Measurements from ENCODE around the gene ZNF831. TPM values are rescaled to one million over a fixed set of nuclear protein-coding genes. Genes with fewer than 3 reads are reported as not detected.

ZNF831 gene
- total RNA-seq, 1 experiment from 2014 or later = not detected

GRCh38 chr20:59273739-59274357 is 110.2 kb downstream of the ZNF831 start:
- no peak overlapping the region for H3K4me3 ChIP-seq
- no peak for DNase-seq
- H3K27me3 ChIP-seq = peaks cover 12% of the 10 kb centered on the region
- no peaks in the 10 kb centered on the region for H3K9me3 ChIP-seq
- H3K36me3 ChIP-seq = no peaks in the 10 kb centered on the region

- Histone ChIP-seq H3K4me3 (no peak overlapping the region), H3K9me3 (no peaks in the 10 kb centered on the region), H3K36me3 (no peaks in the 10 kb centered on the region), H3K27me3 (peaks cover 12% of the 10 kb centered on the region; the same call in 1 of the 2 replicates)
- DNase-seq = no peak
Measured at GRCh38 chr20:59276938-59277337, 113.3 kb downstream of the ZNF831 start.

GRCh38 chr20:59284470-59284869 is 120.8 kb downstream of the ZNF831 start:
- no peaks in the 10 kb centered on the region for H3K9me3 ChIP-seq
- no peak for DNase-seq
- H3K27me3 ChIP-seq = 0 out of 2 replicates have a peak, but pooled peaks cover 2% of the 10 kb centered on the region
- H3K36me3 ChIP-seq = no peaks in the 10 kb centered on the region
- H3K4me3 ChIP-seq = no peak overlapping the region

- peaks cover 4% of the 10 kb centered on the region; the same call in 1 of the 2 replicates for H3K27me3 ChIP-seq
Measured at GRCh38 chr20:59289994-59290393, 126.4 kb downstream of the ZNF831 start.

GRCh38 chr20:59291740-59292383 is 128.2 kb downstream of the ZNF831 start:
- no peak for DNase-seq
- Histone ChIP-seq H3K4me3 (no peak overlapping the region), H3K27me3 (peaks cover 13% of the 10 kb centered on the region), H3K36me3 (no peaks in the 10 kb centered on the region), H3K9me3 (no peaks in the 10 kb centered on the region)

More at GRCh38 chr20:59289994-59290393, 126.4 kb downstream of the ZNF831 start:
- H3K9me3 ChIP-seq = no peaks in the 10 kb centered on the region
- no peak for DNase-seq
- no peak overlapping the region for H3K4me3 ChIP-seq
- no peaks in the 10 kb centered on the region for H3K36me3 ChIP-seq

- no peak overlapping the region for H3K4me3 ChIP-seq
- no peaks in the 10 kb centered on the region for H3K9me3 ChIP-seq
- DNase-seq = peak; percentile 15
- H3K36me3 ChIP-seq = no peaks in the 10 kb centered on the region
- H3K27me3 ChIP-seq = peaks cover 28% of the 10 kb centered on the region
Measured at GRCh38 chr20:59295531-59295930, 131.9 kb downstream of the ZNF831 start.

GRCh38 chr20:59297686-59298085 is 134.1 kb downstream of the ZNF831 start:
- H3K9me3 ChIP-seq = no peaks in the 10 kb centered on the region
- H3K27me3 ChIP-seq = peaks cover 38% of the 10 kb centered on the region
- H3K36me3 ChIP-seq = no peaks in the 10 kb centered on the region
- no peak for DNase-seq
- no peak overlapping the region for H3K4me3 ChIP-seq

GRCh38 chr20:59299945-59300332 is 136.3 kb downstream of the ZNF831 start:
- Histone ChIP-seq H3K4me3 (no peak overlapping the region), H3K27me3 (peaks cover 40% of the 10 kb centered on the region), H3K9me3 (no peaks in the 10 kb centered on the region), H3K36me3 (no peaks in the 10 kb centered on the region)
- no peak for DNase-seq

- Histone ChIP-seq H3K36me3 (no peaks in the 10 kb centered on the region), H3K9me3 (no peaks in the 10 kb centered on the region), H3K4me3 (no peak within 1 kb of the TSS), H3K27me3 (peaks cover 40% of the 10 kb centered on the region)
- DNase-seq = no peak
Measured at GRCh38 chr20:59300333-59301081, 136.9 kb downstream of the ZNF831 start, which contains the start of gene EDN3. Gene EDN3 (plus strand): TSS chr20:59300611. CDS start chr20:59300813, 202 bp downstream.

- Histone ChIP-seq H3K4me3 (no peak overlapping the region), H3K27me3 (peaks cover 34% of the 10 kb centered on the region), H3K36me3 (no peaks in the 10 kb centered on the region), H3K9me3 (no peaks in the 10 kb centered on the region)
- no peak for DNase-seq
Measured at GRCh38 chr20:59301343-59302007, 137.9 kb downstream of the ZNF831 start.

GRCh38 chr20:59305908-59306655 is 142.5 kb downstream of the ZNF831 start:
- H3K36me3 ChIP-seq = no peaks in the 10 kb centered on the region
- no peaks in the 10 kb centered on the region for H3K9me3 ChIP-seq
- DNase-seq = no peak
- H3K27me3 ChIP-seq = peaks cover 11% of the 10 kb centered on the region
- H3K4me3 ChIP-seq = no peak overlapping the region

GRCh38 chr20:59307270-59307669 is 143.6 kb downstream of the ZNF831 start:
- Histone ChIP-seq H3K4me3 (no peak overlapping the region), H3K27me3 (peaks cover 4% of the 10 kb centered on the region), H3K36me3 (no peaks in the 10 kb centered on the region), H3K9me3 (no peaks in the 10 kb centered on the region)
- peak; percentile 32 for DNase-seq

Other genes starting within 250 kb of the ZNF831 start
- 72.4 and 80.7 TPM in 2 replicates for gene NELFCD, start 182.6 kb upstream of the ZNF831 start, total RNA-seq (2014; rRNA removed; shearing (Covaris generic); ENCODE audit: low replicate concordance)
- gene CTSZ, start 156.6 kb upstream of the ZNF831 start, total RNA-seq (2014; rRNA removed; shearing (Covaris generic); ENCODE audit: low replicate concordance) = 445 and 487 TPM in 2 replicates
- not detected in 2 replicates for gene TUBB1, start 144.4 kb upstream of the ZNF831 start, total RNA-seq (2014; rRNA removed; shearing (Covaris generic); ENCODE audit: low replicate concordance)
- gene ATP5F1E, start 131.5 kb upstream of the ZNF831 start, total RNA-seq (2014; rRNA removed; shearing (Covaris generic); ENCODE audit: low replicate concordance) = 32.4 and 44.2 TPM in 2 replicates
- gene PRELID3B, start 121.0 kb upstream of the ZNF831 start, total RNA-seq (2014; rRNA removed; shearing (Covaris generic); ENCODE audit: low replicate concordance) = 177 and 205 TPM in 2 replicates
- not detected in 2 replicates for gene EDN3, start 136.8 kb downstream of the ZNF831 start, total RNA-seq (2014; rRNA removed; shearing (Covaris generic); ENCODE audit: low replicate concordance)